Ovary (tissue), 9 donors: Measurements from ENCODE around the gene COG5. TPM values are rescaled to one million over a fixed set of nuclear protein-coding genes. Genes with fewer than 3 reads are reported as not detected.

Experiments used
- DNase-seq, 5 donors: peaks; one replicate each; pipeline ENCODE4 v3.0.0-alpha.2; 2019 to 2020
- H3K27ac ChIP-seq, 2 donors: fragments of 200-600 bp; one replicate each; pipeline versions ENCODE4 v1.5.1 to v1.8.0; 2019 to 2022
- H3K27me3 ChIP-seq: fragments of 200-600 bp; one replicate; pipeline ENCODE4 v1.8.0; 2022
- H3K36me3 ChIP-seq: fragments of 200-600 bp; sonication (generic); one replicate; pipeline ENCODE4 v1.5.1; 2019
- H3K4me1 ChIP-seq: one replicate; pipeline ENCODE4 v1.8.1; 2013; ENCODE audit warnings: mild to moderate bottlenecking, moderate library complexity; ENCODE audit not compliant: insufficient read depth
- H3K4me3 ChIP-seq: fragments of 200-600 bp; sonication (generic); one replicate; pipeline ENCODE4 v1.5.1; 2017
- H3K9me3 ChIP-seq, 2 donors: fragments of 200-600 bp in 1 of 2; sonication (generic) in 1 of 2; one replicate each; pipeline versions ENCODE4 v1.5.1 to v1.8.1; 2013 to 2019; ENCODE audit warnings: mild to moderate bottlenecking in 1 of 2, moderate library complexity in 1 of 2
- CTCF ChIP-seq, 3 donors: fragments of 450-650 bp in 2 of 3; fragments of 200-600 bp in 1 of 3; IDR thresholded peaks; one replicate each; pipeline versions ENCODE4 v1.5.1 to v1.8.0; 2016 to 2022; ENCODE audit warnings: antibody characterized with exemption in 3 of 3, mild to moderate bottlenecking in 1 of 3
- EP300 ChIP-seq: sonication (generic); formaldehyde crosslinking; IDR thresholded peaks from one replicate; pipeline ENCODE4 v1.6.1; 2017; ENCODE audit warnings: antibody characterized with exemption
- POLR2A ChIP-seq: fragments of 450-650 bp; IDR thresholded peaks from one replicate; pipeline ENCODE4 v1.6.1; 2017; ENCODE audit warnings: antibody characterized with exemption, mild to moderate bottlenecking, moderate library complexity
- WGBS, 3 donors: extraction: QIAGEN DNeasy Blood & Tissue Kit in 1 of 3; methylation state at CpG; one replicate each; pipeline versions ENCODE4 v1.1.5 to v1.1.7; 2013 to 2017; 5-methylcytosine and 5-hydroxymethylcytosine counted together
- intact Hi-C, 4 donors: fragments of 100-400 bp; cut with DNase I; formaldehyde crosslinking; loops; one replicate each; pipeline versions ENCODE4 v1.11.0 to v1.15.1; 2022 to 2023
- polyA plus RNA-seq, 2 donors: library from polyadenylated mRNA; stranded (reverse); fragments of 200-250 nt in 1 of 2; fragments of 350-450 nt in 1 of 2; fragmentation: Illumina TruSeq in 1 of 2; extraction: RNeasy Lipid Tissue Mini Kit (QIAGEN cat#74804) in 1 of 2; gene quantifications; one replicate each; pipeline ENCODE4 v1.2.3, GENCODE V29; 2013 to 2014
- total RNA-seq, 7 donors: library from RNA; depleted of rRNA in 2 of 7; stranded (reverse); fragments of >200 nt in 2 of 7; fragmentation: NEBNext Ultra II Directional in 3 of 7; extraction: Animal tissue kit (Norgen Biotek cat#: 25700) in 3 of 7; gene quantifications; one replicate each; pipeline versions ENCODE4 v1.1.0 to v1.2.4, GENCODE V29; 2016 to 2023
- donor health status: DM: no; HTN: no; CAD: no; lungs with moderate emphysema.
- donor health status: DM: no; HTN: no; CAD: no.
- donor health status: Bipolar disorder and iron deficiency.
- donor health status: DM: yes; HTN: yes; CAD: no.
- donor health status: DM: no; HTN: no; CAD: no.
- donor health status: DM: yes; HTN: yes; CAD: no.

COG5 gene
- total and polyA plus RNA-seq, 9 donors = 10.3 to 49.7 (median 37.6) TPM

- no peaks in the 10 kb centered on the region for H3K4me1 ChIP-seq
- H3K9me3 ChIP-seq = no peaks in the 10 kb centered on the region
- H3K27me3 ChIP-seq = peaks cover 4% of the 10 kb centered on the region
- H3K36me3 ChIP-seq = no peaks in the 10 kb centered on the region
- no peak for DNase-seq
- intact Hi-C loops = no loop called here
- 63 to 71% (median 68%) methylated on average over 4 of the region's 4 CpGs for WGBS, 3 donors
- TF ChIP-seq CTCF (IDR thresholded peaks at IDR 0.05) (no peak), POLR2A (no peak), EP300 (no peak)
- H3K4me3 ChIP-seq = no peak overlapping the region
- H3K27ac ChIP-seq = no peak overlapping the region
Measured at GRCh38 chr7:107332488-107333269, 231.0 kb downstream of the COG5 start.

GRCh38 chr7:107330478-107330877, 233.2 kb downstream of the COG5 start:
- H3K4me3 ChIP-seq = no peak overlapping the region
- H3K27me3 ChIP-seq = peaks cover 4% of the 10 kb centered on the region
- no peaks in the 10 kb centered on the region for H3K36me3 ChIP-seq
- H3K4me1 ChIP-seq = no peaks in the 10 kb centered on the region
- no peak for DNase-seq
- no peaks in the 10 kb centered on the region for H3K9me3 ChIP-seq
- intact Hi-C loops = no loop called here
- H3K27ac ChIP-seq = no peak overlapping the region
- no peak for TF ChIP-seq POLR2A
- TF ChIP-seq EP300 = no peak
- no peak for TF ChIP-seq CTCF (IDR thresholded peaks at IDR 0.05)

DNA sequence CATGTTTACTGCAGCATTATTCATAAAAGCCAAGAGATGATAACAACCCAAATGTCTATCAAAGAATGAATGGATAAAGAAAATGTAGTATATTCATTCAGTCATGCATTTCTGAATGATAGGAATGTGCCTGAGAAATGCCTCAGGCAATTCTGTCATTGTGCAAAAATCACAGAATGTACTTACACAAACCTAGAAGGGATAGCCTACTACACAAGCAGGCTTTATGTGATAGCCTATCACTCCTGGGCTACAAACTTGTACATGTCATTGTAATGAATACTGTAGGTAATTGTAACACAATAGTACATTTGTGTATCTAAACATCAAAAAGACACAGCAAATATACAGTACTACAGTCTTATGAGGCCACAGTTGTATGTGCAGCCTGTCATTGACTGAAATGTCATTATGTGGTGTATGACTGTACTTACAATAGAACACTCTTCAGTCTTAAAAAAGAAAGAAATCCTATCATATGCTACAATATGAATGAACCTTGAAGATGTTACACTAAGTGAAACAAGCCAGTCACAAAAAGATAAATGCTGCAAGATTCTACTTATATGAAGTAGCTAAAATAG, 235.6 kb downstream of the COG5 start:
- Histone ChIP-seq H3K9me3 (no peaks in the 10 kb centered on the region), H3K36me3 (no peaks in the 10 kb centered on the region), H3K27ac (no peak overlapping the region), H3K27me3 (peaks cover 4% of the 10 kb centered on the region), H3K4me3 (no peak overlapping the region), H3K4me1 (no peaks in the 10 kb centered on the region)
- no peak for TF ChIP-seq POLR2A
- no peak for TF ChIP-seq CTCF (IDR thresholded peaks at IDR 0.05)
- no peak for TF ChIP-seq EP300
- intact Hi-C loops = no loop called here
- DNase-seq = no peak

DNA sequence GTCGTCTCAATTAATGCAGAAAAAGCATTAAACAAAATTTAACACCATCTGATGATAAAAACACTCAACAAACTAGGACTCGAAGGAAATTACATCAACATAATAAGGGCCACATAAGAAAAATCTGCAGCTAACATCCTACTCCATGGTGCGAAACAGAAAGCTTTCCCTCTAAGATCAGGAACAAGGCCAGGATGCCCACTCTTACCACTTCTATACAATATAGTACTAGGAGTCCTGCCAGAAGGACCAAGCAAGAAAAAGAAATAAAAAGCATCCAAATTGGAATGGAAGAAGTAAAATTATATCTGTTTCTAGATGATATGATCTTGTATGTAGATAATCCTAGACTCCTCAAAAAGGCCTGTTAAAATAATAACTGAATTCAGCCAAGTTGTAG, 237.7 kb downstream of the COG5 start:
- 96 to 97% (median 97%) methylated on average over 3 of the region's 3 CpGs for WGBS, 3 donors
- Histone ChIP-seq H3K4me1 (no peaks in the 10 kb centered on the region), H3K36me3 (no peaks in the 10 kb centered on the region), H3K27me3 (peaks cover 4% of the 10 kb centered on the region), H3K27ac (no peak overlapping the region), H3K9me3 (no peaks in the 10 kb centered on the region), H3K4me3 (no peak overlapping the region)
- no peak for TF ChIP-seq EP300
- TF ChIP-seq POLR2A = no peak
- TF ChIP-seq CTCF (IDR thresholded peaks at IDR 0.05) = no peak
- DNase-seq = no peak
- intact Hi-C loops = no loop called here
